WTC11 (cell line): ENCODE results near the gene PDE4B. TPM values are rescaled to one million over a fixed set of nuclear protein-coding genes. Genes with fewer than 3 reads are reported as not detected.

ENCODE experiments used
- ATF1 ChIP-seq: sonication (generic); formaldehyde crosslinking; IDR thresholded peaks from 2 replicates; pipeline ENCODE4 v1.8.1; 2023; ENCODE audit warnings: mild to moderate bottlenecking, moderate library complexity, missing genetic modification reagents
- EMX1 ChIP-seq: fragments of 250-450 bp; sonication (Bioruptor Pico); IDR thresholded peaks from 2 replicates; pipeline ENCODE4 v1.8.0; 2021; ENCODE audit warnings: mild to moderate bottlenecking
- GTF2I ChIP-seq: fragments of 250-450 bp; sonication (Bioruptor Pico); conservative IDR thresholded peaks from 2 replicates; pipeline ENCODE4 v1.4.0; 2021; ENCODE audit warnings: mild to moderate bottlenecking
- MYBL2 ChIP-seq: sonication (generic); formaldehyde crosslinking; IDR thresholded peaks from 2 replicates; pipeline ENCODE4 v1.8.1; 2023; ENCODE audit warnings: mild to moderate bottlenecking, moderate library complexity, missing genetic modification reagents
- NFATC4 ChIP-seq: fragments of 250-450 bp; sonication (Bioruptor Pico); IDR thresholded peaks from 2 replicates; pipeline ENCODE4 v1.9.0; 2021; ENCODE audit warnings: mild to moderate bottlenecking
- PRRX2 ChIP-seq: fragments of 250-450 bp; sonication (Bioruptor Pico); IDR thresholded peaks from 2 replicates; pipeline ENCODE4 v1.8.0; 2021; ENCODE audit warnings: mild to moderate bottlenecking
- SMAD3 ChIP-seq: sonication (generic); formaldehyde crosslinking; IDR thresholded peaks from 2 replicates; pipeline ENCODE4 v1.8.0; 2022; ENCODE audit warnings: missing genetic modification reagents, mild to moderate bottlenecking, borderline replicate concordance
- TCF7 ChIP-seq: sonication (generic); formaldehyde crosslinking; IDR thresholded peaks from 2 replicates; pipeline ENCODE4 v1.8.0; 2022; ENCODE audit warnings: mild to moderate bottlenecking, low read depth, missing genetic modification reagents, moderate library complexity
- ZNF121 ChIP-seq: sonication (generic); formaldehyde crosslinking; IDR thresholded peaks from 2 replicates; pipeline ENCODE4 v1.8.0; 2023; ENCODE audit warnings: missing genetic modification reagents
- ZNF532 ChIP-seq: fragments of 250-450 bp; sonication (Bioruptor Pico); IDR thresholded peaks from 2 replicates; pipeline ENCODE4 v1.9.0; 2021; ENCODE audit warnings: mild to moderate bottlenecking, borderline replicate concordance
- total RNA-seq: library from RNA; stranded (reverse); gene quantifications from 3 replicates; pipeline ENCODE4 v1.2.3, GENCODE V29; 2021
- TF ChIP-seq, protein P1 (sequence below): sonication (generic); formaldehyde crosslinking; conservative IDR thresholded peaks from 2 replicates; pipeline ENCODE4 v1.8.1; 2023; ENCODE audit warnings: mild to moderate bottlenecking, low read depth, missing genetic modification reagents, moderate library complexity
- TF ChIP-seq, protein P2 (sequence below): fragments of 250-450 bp; sonication (Bioruptor Pico); IDR thresholded peaks from 2 replicates; pipeline ENCODE4 v2.1.2; 2022; ENCODE audit warnings: mild to moderate bottlenecking, moderate library complexity
- TF ChIP-seq, protein P3 (sequence below): sonication (generic); formaldehyde crosslinking; IDR thresholded peaks from 2 replicates; pipeline ENCODE4 v1.8.0; 2022; ENCODE audit warnings: missing genetic modification reagents
- TF ChIP-seq, protein P4 (sequence below): fragments of 250-450 bp; sonication (Bioruptor Pico); IDR thresholded peaks from 2 replicates; pipeline ENCODE4 v1.9.0; 2021; ENCODE audit warnings: mild to moderate bottlenecking

PDE4B gene
- total RNA-seq, 1 experiment from 2014 or later: 8.0 TPM

DNA sequence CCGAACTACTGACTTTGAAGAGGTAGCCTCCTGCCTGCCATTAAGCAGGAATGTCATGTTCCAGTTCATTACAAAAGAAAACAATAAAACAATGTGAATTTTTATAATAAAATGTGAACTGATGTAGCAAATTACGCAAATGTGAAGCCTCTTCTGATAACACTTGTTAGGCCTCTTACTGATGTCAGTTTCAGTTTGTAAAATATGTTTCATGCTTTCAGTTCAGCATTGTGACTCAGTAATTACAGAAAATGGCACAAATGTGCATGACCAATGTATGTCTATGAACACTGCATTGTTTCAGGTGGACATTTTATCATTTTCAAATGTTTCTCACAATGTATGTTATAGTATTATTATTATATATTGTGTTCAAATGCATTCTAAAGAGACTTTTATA is 581.5 kb downstream of the PDE4B start (continued):
- TF ChIP-seq, protein P1, sequence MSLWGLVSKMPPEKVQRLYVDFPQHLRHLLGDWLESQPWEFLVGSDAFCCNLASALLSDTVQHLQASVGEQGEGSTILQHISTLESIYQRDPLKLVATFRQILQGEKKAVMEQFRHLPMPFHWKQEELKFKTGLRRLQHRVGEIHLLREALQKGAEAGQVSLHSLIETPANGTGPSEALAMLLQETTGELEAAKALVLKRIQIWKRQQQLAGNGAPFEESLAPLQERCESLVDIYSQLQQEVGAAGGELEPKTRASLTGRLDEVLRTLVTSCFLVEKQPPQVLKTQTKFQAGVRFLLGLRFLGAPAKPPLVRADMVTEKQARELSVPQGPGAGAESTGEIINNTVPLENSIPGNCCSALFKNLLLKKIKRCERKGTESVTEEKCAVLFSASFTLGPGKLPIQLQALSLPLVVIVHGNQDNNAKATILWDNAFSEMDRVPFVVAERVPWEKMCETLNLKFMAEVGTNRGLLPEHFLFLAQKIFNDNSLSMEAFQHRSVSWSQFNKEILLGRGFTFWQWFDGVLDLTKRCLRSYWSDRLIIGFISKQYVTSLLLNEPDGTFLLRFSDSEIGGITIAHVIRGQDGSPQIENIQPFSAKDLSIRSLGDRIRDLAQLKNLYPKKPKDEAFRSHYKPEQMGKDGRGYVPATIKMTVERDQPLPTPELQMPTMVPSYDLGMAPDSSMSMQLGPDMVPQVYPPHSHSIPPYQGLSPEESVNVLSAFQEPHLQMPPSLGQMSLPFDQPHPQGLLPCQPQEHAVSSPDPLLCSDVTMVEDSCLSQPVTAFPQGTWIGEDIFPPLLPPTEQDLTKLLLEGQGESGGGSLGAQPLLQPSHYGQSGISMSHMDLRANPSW: no peak
- TF ChIP-seq, protein P2, sequence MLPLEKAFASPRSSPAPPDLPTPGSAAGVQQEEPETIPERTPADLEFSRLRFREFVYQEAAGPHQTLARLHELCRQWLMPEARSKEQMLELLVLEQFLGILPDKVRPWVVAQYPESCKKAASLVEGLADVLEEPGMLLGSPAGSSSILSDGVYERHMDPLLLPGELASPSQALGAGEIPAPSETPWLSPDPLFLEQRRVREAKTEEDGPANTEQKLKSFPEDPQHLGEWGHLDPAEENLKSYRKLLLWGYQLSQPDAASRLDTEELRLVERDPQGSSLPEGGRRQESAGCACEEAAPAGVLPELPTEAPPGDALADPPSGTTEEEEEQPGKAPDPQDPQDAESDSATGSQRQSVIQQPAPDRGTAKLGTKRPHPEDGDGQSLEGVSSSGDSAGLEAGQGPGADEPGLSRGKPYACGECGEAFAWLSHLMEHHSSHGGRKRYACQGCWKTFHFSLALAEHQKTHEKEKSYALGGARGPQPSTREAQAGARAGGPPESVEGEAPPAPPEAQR (CRISPR knock-in tag): no peak
- TF ChIP-seq ZNF121 (no peak), SMAD3 (CRISPR knock-in tag) (no peak), TCF7 (CRISPR knock-in tag) (no peak), ATF1 (CRISPR knock-in tag) (no peak), PRRX2 (CRISPR knock-in tag) (no peak), ZNF532 (CRISPR knock-in tag) (no peak), EMX1 (CRISPR knock-in tag) (no peak), MYBL2 (CRISPR knock-in tag) (no peak), NFATC4 (CRISPR knock-in tag) (no peak), GTF2I (CRISPR knock-in tag) (no peak)
- TF ChIP-seq, protein P3, sequence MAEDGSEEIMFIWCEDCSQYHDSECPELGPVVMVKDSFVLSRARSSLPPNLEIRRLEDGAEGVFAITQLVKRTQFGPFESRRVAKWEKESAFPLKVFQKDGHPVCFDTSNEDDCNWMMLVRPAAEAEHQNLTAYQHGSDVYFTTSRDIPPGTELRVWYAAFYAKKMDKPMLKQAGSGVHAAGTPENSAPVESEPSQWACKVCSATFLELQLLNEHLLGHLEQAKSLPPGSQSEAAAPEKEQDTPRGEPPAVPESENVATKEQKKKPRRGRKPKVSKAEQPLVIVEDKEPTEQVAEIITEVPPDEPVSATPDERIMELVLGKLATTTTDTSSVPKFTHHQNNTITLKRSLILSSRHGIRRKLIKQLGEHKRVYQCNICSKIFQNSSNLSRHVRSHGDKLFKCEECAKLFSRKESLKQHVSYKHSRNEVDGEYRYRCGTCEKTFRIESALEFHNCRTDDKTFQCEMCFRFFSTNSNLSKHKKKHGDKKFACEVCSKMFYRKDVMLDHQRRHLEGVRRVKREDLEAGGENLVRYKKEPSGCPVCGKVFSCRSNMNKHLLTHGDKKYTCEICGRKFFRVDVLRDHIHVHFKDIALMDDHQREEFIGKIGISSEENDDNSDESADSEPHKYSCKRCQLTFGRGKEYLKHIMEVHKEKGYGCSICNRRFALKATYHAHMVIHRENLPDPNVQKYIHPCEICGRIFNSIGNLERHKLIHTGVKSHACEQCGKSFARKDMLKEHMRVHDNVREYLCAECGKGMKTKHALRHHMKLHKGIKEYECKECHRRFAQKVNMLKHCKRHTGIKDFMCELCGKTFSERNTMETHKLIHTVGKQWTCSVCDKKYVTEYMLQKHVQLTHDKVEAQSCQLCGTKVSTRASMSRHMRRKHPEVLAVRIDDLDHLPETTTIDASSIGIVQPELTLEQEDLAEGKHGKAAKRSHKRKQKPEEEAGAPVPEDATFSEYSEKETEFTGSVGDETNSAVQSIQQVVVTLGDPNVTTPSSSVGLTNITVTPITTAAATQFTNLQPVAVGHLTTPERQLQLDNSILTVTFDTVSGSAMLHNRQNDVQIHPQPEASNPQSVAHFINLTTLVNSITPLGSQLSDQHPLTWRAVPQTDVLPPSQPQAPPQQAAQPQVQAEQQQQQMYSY (CRISPR knock-in tag): no peak
- TF ChIP-seq, protein P4, sequence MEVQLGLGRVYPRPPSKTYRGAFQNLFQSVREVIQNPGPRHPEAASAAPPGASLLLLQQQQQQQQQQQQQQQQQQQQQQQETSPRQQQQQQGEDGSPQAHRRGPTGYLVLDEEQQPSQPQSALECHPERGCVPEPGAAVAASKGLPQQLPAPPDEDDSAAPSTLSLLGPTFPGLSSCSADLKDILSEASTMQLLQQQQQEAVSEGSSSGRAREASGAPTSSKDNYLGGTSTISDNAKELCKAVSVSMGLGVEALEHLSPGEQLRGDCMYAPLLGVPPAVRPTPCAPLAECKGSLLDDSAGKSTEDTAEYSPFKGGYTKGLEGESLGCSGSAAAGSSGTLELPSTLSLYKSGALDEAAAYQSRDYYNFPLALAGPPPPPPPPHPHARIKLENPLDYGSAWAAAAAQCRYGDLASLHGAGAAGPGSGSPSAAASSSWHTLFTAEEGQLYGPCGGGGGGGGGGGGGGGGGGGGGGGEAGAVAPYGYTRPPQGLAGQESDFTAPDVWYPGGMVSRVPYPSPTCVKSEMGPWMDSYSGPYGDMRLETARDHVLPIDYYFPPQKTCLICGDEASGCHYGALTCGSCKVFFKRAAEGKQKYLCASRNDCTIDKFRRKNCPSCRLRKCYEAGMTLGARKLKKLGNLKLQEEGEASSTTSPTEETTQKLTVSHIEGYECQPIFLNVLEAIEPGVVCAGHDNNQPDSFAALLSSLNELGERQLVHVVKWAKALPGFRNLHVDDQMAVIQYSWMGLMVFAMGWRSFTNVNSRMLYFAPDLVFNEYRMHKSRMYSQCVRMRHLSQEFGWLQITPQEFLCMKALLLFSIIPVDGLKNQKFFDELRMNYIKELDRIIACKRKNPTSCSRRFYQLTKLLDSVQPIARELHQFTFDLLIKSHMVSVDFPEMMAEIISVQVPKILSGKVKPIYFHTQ (CRISPR knock-in tag): no peak
